HT-29 (cell line): ENCODE results near the gene ELP2. TPM values are rescaled to one million over a fixed set of nuclear protein-coding genes. Genes with fewer than 3 reads are reported as not detected.
"Not testable (repeated sequence)": the region's sequence is repeated elsewhere in the genome, so short reads cannot be mapped to it uniquely, and the experiment has no call there.

ENCODE experiments used
- DNase-seq: peaks from one replicate; pipeline ENCODE4 v3.0.0-alpha.2; 2015; ENCODE audit warnings: low spot score
- total RNA-seq: library from RNA; depleted of rRNA; stranded (reverse); fragments of >200 nt; shearing (Covaris generic); gene quantifications from 2 replicates; pipeline ENCODE4 v1.2.3, GENCODE V29; 2014

ELP2 gene
- total RNA-seq, 1 experiment from 2014 or later: 75.2 TPM

GRCh38 chr18:36188916-36189315 lies 59.2 kb downstream of the ELP2 start:
- DNase-seq: peak; percentile 7

- no peak for DNase-seq
These were observed 59.8 kb downstream of the ELP2 start for GRCh38 chr18:36189486-36189885.

GRCh38 chr18:36191286-36191685 lies 61.6 kb downstream of the ELP2 start:
- DNase-seq: no peak

- DNase-seq: no peak
These were observed 62.0 kb downstream of the ELP2 start for GRCh38 chr18:36191711-36192110.

- DNase-seq: no peak
These were observed 65.1 kb downstream of the ELP2 start for GRCh38 chr18:36194600-36195315.

- DNase-seq: no peak
These were observed 65.9 kb downstream of the ELP2 start for GRCh38 chr18:36195427-36196122.

GRCh38 chr18:36196238-36196995 lies 66.7 kb downstream of the ELP2 start:
- no peak for DNase-seq

- DNase-seq: no peak
These were observed 67.9 kb downstream of the ELP2 start for GRCh38 chr18:36197511-36198166.

- DNase-seq: no peak
These were observed 70.1 kb downstream of the ELP2 start for GRCh38 chr18:36199691-36200295.

- DNase-seq: no peak
These were observed 70.7 kb downstream of the ELP2 start for GRCh38 chr18:36200354-36200771.

GRCh38 chr18:36201765-36202164 lies 72.1 kb downstream of the ELP2 start:
- no peak for DNase-seq

GRCh38 chr18:36203360-36203895 lies 73.7 kb downstream of the ELP2 start:
- DNase-seq: no peak

GRCh38 chr18:36205166-36205565 lies 75.5 kb downstream of the ELP2 start:
- DNase-seq: no peak

GRCh38 chr18:36207303-36207702 lies 77.6 kb downstream of the ELP2 start:
- DNase-seq: no peak

- not testable (repeated sequence) for DNase-seq
These were observed 78.3 kb downstream of the ELP2 start for GRCh38 chr18:36207969-36208368.

- DNase-seq: no peak
These were observed 81.9 kb downstream of the ELP2 start for GRCh38 chr18:36211612-36212065.

- no peak for DNase-seq
These were observed 82.8 kb downstream of the ELP2 start for GRCh38 chr18:36212301-36213171.

- no peak for DNase-seq
These were observed 85.1 kb downstream of the ELP2 start for GRCh38 chr18:36214811-36215210.

- no peak for DNase-seq
These were observed 85.9 kb downstream of the ELP2 start for GRCh38 chr18:36215577-36215976.

- no peak for DNase-seq
These were observed 87.6 kb downstream of the ELP2 start for GRCh38 chr18:36217348-36217747.
